Activated gamma-delta T cell (primary cell): Measurements from ENCODE around the gene FAM184A.
A peak's percentile ranks its signal among the peaks of the same experiment; 100 is the strongest.

ENCODE experiments used
- DNase-seq: peaks from one replicate; lab custom pipeline; 2025; lab: John Stamatoyannopoulos, UW

Gene FAM184A

DNA sequence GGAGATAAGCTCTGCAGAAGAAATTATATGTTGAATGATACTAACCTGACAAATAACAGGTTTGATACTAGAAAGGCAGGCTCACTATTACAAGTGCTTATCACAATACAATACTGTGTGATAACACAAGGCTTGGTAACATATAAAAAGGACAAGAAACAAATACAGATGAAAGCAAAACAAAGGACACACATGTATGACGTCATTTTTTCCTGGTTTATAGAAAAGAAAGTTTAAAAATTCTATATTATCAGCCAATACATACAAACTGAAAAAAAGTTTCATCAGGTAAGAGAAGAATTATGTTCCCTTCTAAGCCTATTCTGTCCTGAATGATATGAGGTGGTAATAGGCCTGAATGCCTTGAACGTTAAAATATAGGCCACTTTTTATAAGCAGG, 111.2 kb downstream of the FAM184A start:
- DNase-seq = no peak

DNA sequence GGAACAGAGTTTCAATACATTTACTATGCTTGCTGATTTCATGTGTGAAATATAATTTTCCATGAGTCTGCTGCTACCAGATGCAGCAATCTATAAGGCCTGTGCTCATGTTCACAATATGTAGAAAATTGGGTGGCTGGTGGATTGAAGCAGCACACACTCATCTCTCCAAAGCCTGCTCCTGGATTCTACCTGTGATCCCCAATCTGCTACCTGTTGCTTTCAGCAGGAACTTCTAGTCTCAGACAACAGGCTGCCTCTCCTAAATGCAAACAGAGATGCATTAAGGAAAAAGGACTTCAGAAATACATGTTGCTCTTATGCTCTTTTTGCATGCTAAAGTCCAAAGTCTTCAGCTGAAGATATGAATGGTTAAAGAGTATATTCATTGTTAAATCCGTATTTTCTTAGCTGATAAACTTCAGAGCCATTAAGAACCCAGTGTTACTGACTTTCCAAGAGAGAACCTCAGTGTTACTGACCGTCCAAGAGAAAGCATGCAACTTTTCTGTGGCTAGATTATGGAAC, 112.6 kb downstream of the FAM184A start:
- DNase-seq = no peak

DNA sequence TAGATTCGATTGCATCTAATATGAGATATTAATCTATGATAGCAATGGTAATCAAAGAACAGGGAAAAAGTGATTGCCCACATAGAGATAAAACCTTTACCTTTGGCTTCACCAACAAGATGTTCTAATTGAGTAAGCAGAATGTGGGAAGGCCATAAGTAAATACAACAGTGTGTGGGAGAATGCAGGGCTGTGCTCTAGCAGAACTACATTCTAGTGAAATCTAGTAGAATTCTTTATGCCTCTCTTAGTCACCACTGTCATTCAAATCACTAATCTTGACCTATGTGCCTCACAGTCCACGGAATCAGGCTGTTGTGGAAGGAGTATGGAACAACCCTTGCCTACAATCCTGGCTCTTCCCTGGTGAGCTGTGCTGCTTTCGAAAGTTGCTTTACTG, 113.1 kb downstream of the FAM184A start:
- DNase-seq = no peak

DNA sequence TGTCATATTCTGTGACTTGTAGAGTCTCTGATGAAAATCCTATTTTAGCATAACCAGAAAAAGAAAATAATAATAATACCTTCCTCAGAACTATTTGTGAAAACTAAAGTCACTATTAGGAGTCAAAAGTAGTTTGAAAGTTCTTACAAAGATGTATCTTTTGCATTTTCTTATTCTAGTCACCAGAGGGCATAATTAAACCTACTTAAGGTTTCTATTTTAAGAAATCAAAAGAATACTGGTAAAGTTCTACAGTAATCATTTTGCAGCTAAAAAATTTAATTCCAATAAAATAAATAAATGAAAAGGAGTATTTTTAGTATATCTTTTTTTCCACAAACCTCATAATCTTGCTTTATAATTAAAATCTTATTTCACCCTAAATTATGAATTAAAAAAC, 115.5 kb downstream of the FAM184A start:
- DNase-seq = no peak

DNA sequence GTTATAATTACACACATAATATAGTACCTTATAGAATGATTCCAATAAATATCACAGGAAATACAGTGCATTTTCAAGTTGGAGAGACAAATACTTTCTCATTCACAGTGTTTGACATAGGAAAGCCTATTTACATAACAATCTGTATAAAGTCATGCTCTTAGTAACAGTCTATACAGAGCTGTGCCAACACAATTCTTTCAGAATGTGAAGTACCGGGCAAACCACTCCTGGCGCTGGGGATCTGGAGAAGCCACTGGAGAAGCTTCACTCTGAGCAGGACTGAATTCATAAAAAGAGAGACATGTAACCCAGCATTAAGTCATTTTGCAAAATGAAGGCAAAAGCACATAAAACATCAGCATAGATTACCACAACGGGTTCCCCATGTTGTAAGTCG, 118.6 kb downstream of the FAM184A start:
- DNase-seq = no peak

DNA sequence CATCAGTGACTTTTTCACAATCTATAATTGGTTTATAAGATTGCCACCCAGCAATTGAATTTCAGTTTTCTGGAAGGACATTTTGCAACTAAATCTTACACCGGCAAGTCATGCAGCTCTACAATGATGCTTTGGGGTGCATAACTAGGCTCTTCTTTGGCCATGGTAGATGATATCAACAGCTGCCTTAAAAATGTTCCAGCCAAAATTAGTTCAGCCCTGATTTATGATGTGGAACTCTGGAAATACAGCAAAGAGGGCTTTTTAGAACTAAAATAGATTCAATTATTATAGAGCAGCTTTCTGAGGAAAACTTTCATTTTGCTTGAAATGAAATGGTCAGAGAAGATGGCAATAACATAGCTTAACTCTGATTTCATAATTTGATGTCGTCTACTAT, 125.1 kb downstream of the FAM184A start:
- DNase-seq = no peak

DNA sequence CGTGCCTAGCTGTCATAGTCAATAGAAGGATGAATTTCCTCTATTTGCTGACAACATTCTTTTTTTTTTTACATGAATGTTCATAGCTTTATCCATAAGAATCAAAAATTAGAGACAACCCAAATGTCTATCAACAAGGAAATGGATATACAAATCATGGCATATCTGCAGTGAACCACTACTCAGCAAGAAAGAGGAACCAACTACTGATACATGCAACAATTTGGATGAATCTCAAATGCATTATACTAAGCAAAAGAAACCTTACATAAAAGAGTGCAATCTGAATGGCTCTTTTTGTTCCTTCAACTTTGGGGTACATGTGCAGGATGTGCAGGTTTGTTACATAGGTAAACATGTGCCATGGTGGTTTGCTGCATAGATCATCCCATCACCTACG, 125.8 kb downstream of the FAM184A start:
- no peak for DNase-seq

DNA sequence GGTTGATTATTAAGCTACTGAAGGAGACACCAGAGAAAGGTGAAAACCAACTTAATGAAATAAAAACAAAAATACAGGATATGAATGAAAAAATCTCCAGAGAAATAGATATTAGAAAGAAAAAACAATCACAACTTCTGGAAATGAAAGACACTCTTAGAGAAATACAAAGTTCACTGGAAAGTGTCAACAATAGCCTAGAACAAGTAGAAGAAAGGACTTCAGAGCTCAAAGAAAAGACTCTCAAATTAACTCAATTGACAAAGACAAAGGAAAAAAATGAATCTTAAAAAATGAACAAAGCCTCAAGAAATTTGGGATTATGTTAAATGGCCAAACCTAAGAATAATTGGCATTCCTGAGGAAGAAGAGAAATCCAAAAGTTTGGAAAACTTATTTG, 133.2 kb downstream of the FAM184A start:
- no peak for DNase-seq

DNA sequence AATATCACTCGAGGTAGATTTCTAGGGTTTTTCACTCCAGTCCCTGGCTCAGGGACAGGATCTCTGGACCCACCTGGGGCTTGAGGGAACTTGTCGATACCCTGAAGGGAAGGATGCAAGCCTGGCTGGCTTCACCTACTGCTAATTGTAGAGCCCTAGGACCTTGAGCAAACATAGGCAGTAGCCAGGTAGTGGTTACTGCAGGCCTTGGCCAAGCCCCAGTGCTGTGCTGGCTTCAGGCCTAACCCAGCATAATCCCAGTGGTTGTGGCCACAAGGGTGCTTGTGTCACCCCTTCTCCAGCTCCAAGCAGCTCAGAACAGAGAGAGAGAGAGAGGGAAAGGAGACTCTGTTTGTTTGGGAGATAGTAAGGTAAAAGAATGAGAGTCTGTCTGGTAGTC, 137.7 kb downstream of the FAM184A start:
- no peak for DNase-seq

DNA sequence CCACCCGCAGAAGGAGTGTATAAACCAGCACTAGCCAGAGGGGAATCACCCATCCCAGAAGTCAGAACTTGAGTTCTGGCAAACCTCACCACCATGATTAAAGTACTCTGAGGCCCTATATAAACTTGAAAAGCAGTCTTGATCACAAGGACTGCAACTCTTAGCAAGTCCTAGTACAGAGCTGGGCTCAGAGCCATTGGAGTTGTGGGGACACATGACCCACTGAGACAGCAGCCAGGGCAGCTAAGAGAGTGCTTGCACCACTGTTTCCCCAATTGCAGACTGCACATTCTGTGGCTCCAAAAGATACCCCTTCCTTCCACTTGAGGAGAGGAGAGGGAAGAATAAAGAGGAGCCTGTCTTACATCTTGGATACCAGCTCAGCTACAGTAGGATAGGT, 138.8 kb downstream of the FAM184A start:
- DNase-seq = no peak

DNA sequence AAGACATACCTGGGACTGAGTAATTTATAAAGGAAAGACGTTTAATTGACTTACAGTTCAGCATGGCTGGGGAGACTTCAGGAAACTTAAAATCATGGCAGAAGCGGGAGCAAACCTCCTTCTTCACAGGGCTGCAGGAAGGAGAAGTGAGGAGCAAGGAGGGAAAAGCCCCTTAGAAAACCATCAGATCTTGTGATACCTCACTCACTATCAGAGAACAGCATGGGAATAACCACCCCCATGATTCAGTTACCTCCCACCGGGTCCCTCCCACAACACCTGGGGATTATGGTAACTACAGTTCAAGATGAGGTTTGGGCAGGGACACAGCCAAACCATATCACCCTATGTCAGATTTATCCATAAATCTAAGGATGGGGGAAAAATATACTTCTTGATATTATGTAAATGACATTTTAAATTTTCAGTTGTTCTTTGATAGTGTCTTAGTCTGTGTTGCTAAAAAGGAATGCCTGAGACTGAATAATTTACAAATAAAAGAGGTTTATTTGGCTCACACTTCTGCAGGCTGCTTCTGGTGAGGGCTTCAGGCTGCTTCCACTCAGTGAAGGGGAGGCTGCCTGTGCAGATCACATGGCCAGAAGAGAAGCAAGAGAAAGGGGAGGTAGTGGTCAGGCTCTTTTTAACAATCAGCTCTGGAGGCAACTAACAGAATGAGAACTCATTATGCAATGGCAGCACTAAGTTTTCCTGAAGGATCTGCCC, 142.3 kb downstream of the FAM184A start:
- DNase-seq = no peak

DNA sequence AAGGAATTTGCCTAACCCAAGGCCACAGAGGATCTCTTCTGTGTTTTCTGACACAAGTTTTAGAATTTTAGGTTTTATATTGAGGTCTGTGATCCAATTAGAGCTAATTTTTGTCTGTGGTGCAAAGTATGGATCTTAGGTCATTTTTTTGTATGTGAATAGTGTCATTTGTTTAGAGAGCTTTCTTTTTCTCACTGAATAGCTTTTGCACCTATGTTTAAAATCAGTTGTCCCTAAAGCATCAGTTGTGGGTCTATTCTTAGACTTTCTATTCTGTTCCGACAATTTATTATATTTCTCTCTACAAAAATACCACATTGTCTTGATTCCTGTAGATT, 143.2 kb downstream of the FAM184A start:
- DNase-seq = no peak

DNA sequence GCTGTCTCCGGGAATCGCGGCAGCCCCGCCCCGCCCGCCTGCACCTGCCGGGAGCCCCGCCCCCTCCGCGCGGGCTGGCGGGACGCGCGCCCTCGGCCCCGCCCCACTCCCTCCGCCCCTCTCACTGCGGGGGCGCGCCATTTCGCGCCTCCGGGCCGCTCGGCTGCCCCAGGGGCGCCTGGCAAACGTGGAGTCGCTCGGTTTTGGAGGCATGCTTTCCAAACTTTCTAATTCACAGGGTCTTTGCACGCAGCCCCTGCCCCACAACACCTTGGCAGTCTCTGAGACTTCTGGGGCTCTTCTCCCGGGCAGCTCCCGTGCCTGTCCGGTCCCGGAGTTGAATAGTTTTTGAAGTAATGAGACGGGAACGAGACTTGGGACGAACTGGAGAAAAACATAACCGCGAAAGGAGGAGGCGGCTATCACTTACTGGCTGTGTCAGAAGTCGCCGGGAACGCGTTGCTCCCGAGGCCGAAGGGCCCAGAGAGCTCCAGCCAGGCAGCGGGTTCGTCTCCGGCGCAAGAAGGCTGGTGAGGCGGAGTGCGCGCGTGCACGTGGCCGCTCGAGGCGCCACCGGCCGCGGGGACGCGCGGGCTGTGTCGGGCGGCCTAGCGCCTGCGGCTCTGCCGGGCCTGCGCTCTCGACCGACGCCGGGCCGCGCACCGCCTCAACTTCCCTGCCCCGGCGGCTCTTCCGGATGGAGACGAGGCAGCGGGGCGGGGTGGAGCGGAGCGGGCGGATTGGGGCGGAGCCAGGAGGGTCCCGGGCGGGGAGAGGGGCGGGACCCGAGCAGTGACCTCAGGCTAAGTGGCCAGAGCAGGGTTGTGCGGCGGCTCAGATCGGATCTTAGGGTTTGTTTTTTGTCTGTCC, 143.8 kb downstream of the FAM184A start, which contains the start of gene MCM9:
Gene MCM9, minus strand, starts transcription at position 699 of the 870 bp plus-strand sequence. CDS start 3,436 bp downstream, outside the sequence.
- peak; percentile 84 for DNase-seq

DNA sequence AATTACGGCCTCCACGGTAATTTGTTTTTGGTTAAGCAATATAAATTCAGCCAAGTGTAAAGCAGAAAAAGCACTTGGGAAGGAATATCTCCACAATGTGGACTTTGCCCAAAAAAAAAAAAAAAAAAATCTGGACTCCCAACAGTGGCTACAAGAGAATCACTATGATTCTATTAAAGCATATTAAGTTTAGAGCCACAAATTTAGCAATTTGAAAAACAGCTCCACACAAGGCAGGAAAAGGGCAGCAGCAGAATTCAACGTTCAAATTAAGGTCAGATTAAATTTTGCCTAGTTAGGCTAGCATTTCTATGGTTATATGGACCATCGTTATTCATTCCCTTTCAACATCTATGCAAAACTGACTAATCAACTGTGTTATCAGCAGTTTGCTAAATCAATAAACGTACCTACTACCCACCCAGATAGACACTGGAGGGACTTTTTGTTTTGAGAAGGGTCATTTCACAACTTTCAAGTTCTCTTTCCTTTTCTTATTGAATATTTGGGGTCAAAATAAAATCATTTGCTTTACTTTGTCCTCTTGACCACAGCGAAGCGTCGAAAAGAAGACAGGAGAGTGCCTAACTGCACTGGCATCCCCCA, 144.5 kb downstream of the FAM184A start:
- no peak for DNase-seq

DNA sequence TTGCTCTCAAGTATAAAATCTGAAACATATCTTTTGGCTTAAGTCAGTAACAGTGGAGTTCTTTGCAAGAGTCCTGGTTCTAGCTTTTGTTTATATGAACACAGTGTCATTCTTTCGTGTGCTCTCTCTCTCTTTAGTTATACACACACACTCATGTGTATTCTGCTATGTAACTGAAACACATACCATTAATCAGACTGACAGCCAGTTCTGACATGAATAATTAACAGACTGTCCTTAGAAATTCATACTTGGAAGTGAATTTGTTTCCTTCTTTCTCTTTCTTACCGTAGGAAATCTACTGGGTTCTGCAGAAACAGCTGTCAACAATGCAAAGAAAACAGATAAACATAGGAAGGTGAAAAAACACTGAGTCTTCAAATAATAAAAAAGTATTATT, 146.0 kb downstream of the FAM184A start:
- no peak for DNase-seq

DNA sequence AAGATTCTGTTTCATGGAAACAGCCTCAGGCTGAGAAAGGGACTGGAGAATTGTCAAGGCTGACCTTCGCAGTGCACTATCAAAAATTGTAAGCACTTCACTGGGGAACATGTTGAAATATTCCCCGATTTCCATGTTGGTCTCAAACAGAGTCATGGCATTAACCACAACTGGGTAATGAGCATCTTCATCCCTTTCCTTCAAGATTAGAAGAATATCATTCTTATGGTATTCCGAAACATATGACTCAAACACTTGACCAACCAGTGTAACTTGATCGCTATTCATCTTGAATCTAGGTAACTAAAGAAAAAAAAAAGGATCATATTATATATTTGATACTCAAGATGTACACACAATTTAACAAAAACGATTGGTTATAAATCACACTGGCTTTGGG, 147.0 kb downstream of the FAM184A start:
- no peak for DNase-seq

DNA sequence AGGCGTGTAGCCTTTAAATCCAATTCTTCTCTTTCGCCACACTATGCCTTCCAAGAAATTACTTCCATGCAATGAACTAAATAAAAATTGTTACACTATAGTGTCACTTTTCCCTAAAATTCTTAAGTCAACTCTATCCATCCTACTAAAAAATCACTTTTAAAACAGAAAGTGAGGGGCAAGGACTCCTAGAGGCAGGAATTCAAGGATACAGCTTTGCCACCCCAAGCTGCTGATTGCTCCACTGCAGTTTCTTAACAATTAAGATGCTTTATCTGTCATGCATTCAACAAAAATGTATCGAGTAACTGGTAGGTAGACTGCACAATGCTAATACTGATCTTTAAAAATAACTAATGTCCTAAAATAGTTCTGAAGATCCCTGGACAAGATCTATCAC, 147.8 kb downstream of the FAM184A start:
- no peak for DNase-seq

DNA sequence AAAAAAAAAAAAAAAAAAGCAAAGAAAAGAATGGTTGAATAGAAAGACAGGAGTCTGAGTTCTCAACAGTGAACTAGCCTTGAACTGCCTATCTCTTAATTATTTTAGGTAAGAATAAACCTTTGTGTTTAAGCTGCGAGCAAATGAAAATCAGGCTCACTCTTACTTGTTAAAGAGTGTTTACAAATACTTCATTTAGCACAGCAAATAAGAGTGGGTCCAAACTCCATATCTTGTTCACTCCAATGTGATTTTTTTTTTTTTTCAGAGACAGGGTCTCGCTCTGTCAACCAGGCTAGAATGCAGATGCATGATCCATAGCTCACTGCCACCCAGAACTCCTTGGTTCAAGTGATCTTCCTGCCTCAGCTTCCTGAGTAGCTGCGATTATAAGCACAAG, 155.4 kb downstream of the FAM184A start:
- no peak for DNase-seq

DNA sequence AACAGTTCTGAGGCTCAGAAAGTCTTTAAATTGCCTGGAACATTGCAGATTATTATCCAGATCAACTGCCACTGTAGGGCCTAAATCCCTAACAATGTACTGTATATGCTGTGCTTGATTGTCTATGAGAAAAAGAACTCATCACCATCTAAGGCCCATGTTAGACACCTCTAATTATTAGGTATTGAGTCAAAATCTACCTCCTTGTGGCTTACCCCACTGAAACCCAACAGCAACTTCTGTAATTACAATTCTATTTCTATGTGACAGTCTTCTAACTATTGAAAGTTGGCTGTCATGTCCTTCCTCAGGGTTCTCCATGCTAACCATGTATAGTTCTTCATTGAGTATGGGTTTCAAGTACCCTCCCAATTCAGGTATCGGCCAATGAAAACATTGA, 157.4 kb downstream of the FAM184A start:
- DNase-seq = no peak

DNA sequence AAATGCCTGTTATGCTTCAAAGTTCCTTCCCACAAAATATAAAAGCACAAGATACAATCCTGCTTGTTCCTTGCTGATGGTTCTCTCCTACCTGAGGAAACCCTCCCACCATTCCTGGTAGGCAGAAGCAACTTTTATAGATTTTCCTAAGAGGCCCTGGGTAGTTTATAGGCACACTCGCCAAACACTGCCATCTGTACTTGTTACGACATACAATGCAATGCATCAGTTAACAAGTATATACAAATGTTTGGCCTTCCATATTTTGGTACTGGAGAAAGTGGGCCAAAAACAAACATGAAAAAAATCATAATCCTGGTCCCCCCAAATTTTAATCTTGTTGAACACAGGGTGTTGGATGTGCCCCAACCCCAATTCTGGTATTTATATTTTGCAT, 160.1 kb downstream of the FAM184A start:
- DNase-seq = no peak

DNA sequence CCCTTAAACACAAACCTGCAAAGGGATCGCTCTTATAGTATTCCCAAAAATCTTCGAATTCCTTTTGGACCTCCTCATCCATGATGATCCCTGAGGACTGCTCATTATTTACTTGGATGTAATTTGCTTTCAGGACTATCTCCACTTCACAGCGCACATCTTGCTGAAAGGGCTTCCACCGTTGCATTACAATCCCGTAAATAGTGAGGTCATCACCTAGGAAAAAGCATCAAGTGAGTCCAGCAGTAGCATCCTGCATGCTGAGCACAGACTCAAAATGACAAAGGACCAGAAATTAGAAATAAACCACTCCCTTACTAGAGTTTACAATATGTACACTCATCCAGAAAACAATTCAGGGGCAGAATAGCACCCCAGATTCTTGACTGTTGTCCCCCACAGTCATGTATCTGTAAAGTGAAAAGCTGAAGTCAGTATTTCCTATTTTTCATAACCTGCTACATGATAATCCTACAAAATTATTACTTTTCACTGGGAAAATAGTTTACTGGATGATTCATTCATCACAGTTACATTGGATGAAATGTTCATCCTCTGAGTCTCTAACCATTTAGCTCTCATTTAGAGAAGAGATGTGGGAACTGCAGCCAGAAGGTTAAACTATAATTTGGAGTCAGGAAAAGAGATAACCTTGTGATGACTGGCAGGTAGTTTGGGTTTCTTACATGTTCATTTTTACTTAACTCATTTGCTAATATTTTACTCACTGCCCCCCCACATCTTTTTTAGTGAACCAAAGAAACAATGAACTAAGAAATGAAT, 160.7 kb downstream of the FAM184A start:
- DNase-seq = no peak

DNA sequence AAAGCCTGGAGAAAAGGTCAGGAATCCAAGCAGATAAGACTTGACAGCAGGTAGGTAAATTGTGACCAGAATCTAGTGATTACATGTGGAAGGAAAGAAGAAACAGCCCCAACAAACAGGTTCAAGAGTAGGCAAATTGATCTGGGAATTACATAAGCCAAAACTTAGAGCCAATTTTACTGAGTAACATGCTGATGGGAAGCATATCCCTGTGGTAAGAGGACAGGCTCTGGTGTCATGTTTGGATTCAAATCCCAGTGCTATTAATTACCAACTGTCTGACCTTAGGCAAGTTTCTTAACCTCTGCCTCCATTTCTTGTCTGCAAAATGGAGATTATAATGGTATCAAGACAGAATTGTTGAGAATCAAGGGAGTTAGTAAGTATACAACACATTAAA, 163.9 kb downstream of the FAM184A start:
- DNase-seq = no peak
